ENCODE measurements around the gene SLC39A3.
"Not testable (repeated sequence)": the region's sequence is repeated elsewhere in the genome, so short reads cannot be mapped to it uniquely, and the experiment has no call there.

Gene SLC39A3

DNA sequence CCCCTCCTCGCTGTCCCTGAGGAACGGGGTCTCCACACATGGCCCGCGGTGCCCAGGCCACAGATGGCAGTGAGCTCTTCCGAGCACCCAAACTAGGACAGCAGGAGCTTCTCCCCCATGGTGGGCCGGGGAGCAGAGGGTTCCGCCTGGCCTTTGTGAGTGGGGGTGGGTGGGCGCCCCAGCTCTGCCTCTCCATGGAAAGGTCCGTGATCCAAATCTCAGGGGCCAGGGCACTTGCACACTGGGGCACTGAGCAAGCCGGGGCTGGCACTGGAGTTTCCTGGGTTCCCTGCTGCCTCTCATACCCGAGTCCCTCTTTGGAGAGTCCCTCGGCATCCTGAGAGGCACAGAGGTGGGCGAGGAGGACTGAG lies 16.5 kb downstream of the SLC39A3 start:
- DNase-seq (ENCODE audit: low read depth in 2 of 3, low spot score in 1 of 3), result no peak

DNA sequence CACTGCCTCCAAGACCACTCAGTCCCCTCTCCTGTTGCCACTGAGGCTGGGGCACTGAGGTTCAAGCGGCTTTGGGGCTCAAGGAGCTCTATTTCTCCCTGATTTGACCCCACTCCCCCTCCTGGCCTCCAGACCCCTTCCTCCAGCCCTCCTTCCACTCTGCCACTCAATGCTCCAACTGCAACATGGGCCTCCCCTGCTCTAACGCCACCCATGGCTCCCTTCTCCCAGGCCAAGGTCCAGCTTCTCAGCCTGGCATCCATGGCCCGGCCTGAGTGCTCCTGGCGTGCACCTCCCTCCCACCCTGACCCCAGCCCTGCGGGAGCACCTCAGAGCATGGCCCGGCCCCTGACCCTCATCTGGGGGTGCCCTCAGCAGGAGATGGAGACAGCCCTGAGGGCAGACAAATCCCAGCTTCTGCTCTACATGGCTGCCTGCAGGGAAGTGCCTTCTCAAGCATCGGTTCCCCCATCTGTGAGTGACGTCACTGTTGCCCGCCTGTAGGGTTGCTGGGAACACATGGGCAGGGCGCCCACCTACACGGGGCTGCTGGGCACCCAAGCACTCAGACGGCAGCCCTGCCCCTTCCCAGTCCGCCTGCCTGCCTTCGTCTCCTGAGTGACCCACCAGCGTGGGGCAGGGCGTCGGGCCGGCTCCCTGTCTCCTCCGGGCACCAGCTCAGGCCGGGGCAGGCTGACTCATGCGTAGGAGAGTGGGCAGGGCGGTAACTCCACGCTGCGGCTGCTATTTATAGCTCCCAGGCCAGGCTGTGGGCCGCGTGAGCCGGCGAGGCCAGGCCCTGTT lies 17.1 kb downstream of the SLC39A3 start:
- DNase-seq (ENCODE audit: low read depth in 2 of 3, low spot score in 1 of 3), result no peak

DNA sequence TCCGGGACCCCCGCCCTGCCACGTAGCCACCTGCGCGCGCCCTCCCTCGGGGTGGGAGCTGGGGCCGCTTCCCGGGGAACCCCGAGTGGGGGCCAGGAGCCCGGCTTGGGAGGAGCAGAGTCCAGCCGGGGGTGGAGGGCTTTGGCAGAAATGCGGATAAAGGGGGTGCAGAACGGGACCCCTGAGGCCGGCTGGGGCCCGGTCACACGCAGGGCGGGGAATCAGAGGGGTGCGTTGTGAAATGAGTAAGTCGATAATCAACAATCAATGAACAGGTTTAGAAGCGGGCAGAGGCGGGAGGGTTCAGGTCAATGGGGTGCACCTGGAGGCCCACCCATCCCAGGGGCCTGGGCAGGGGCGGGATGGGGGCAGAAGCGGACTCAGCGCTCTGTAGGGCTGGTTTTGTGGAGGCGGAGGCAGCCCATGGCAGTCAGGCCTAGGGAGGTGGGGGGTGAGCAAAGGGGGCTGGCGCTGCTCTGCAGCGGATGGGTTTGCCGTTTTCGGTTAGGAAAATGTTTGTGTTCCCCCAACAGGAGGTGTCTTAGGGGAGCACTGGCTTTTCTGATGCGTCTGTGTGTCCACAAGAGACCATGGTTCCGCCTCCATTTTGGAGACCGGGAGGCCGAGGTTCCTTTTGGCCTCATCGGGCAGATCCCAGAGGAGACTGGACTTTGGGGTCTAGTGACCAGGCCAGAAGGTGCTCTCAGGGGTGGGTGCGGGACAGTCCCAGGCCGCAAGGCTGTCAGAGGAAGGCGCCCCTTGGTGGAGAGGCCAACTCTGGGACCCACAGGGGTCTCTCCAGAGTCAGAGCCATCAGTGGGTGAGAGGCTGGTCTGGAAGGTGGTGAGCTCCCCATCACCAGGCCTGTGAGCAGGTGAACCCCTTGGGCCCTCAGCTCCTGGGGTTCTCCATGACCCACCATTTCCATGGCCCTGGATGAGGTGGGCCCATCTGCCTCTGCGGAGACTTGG lies 18.0 kb downstream of the SLC39A3 start:
- no peak for DNase-seq (ENCODE audit: low read depth in 2 of 3, low spot score in 1 of 3)

DNA sequence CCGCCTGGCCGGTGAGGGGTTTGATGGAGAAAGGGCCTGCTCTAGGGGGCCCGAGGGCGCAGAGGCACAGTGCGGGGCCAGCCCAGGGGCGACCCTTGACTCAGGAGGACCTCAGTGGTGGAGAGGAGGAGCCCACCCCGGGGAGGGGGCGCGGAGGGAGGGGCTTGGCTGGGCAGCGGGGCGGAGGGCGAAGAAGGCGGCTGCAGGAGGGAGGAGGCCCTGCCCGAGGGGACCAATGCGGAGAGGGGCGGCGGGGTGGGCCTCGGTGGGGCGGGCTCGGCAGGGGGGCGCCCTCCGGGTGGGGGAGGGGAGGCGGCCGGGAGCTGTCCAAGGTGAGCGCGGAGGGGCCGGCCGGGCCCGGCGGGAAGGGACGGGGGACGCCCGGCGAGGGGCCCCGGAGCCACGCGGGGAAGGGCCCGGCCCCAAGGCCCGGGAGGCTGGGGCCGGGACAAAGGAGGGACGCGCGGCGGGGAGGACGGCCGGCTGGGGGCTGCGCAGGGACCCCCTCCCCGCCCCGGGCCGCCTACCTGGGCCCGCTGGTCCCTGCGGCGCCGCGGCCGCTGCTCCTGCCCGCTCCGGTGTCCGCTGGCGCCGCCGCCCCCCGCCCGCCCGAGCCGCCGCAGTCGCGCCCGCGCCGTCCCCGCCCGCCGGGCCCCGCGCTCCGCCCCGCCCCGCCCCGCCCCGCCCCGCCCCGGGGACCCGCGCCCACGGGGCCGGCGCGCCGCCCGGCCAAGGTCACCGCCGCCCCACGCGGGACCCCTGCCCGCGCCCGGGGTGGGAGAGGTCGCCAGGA lies 18.8 kb downstream of the SLC39A3 start, which contains the start of gene DIRAS1:
DIRAS1 (minus strand) TSS at position 596 of the 793 bp plus-strand sequence. CDS start 3,566 bp downstream, outside the sequence.
- no peak for DNase-seq (ENCODE audit: low read depth in 2 of 3, low spot score in 1 of 3)

DNA sequence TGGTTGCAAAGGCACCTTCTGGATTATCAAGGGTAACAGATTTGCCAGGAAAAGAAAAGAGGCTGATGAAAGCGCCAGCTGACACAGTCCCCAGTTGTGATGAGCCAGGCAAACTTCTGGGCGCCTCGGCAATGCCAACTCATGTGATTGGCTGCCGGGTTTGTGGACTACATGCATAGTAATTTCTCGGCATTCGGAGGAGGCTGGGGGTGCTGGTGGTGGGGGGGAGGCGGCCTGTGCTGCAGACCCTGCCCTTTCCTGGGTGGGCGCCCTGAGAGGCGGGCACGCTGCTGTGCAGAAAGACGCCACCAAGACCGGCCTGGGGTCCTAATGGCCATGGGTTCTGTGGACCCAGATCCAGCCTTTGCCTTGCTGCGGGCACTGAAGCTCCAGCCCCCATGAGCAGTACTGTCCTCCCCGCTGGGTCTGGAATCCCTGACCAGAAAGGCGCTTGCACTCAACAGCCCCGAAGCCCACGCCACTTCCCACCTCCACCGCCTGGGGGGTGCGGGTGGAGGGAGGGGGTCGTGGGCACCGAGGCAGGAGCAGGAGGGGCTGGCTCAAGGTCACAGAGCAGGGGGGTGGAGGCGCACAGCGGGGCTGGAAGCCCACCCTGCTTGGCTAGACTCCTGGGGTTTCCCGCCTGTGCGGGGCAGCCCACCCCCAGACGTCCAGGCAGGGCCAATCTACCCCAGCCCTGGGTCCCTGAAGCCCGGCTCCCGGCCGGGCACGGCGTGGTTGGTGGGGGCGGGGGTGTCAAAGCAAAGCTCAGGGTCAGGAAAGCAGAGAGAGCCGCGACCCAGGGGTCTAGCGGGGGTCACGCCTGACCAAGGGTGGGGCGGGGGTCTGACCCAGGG lies 19.7 kb downstream of the SLC39A3 start:
- no peak for DNase-seq (ENCODE audit: low read depth in 2 of 3, low spot score in 1 of 3)

DNA sequence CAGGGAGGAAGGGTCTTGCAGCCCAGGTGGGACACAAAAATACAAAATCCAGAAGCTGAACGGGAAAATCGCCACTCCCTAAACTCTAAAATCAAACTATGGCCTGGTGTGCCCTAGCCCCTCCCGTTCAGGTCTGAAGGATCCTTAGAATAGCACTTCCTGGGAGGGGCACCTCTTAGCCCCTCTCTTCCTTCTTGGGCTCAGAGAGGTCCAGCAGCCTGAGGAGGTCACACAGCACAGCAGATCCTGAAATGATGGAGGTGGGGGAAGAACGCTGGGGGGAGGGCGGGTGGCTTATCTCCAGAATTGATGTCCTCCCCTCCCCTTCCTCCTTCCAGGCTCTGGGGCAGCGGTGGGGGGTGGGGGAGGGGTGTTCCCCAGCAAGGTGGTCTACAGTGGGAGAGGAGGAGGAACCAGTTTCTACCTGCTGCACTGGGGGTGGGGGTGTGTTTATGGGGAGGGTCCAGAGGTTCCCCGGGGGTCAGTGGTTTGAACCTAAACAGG lies 20.5 kb downstream of the SLC39A3 start:
- DNase-seq (ENCODE audit: low read depth in 2 of 3, low spot score in 1 of 3), result no peak

DNA sequence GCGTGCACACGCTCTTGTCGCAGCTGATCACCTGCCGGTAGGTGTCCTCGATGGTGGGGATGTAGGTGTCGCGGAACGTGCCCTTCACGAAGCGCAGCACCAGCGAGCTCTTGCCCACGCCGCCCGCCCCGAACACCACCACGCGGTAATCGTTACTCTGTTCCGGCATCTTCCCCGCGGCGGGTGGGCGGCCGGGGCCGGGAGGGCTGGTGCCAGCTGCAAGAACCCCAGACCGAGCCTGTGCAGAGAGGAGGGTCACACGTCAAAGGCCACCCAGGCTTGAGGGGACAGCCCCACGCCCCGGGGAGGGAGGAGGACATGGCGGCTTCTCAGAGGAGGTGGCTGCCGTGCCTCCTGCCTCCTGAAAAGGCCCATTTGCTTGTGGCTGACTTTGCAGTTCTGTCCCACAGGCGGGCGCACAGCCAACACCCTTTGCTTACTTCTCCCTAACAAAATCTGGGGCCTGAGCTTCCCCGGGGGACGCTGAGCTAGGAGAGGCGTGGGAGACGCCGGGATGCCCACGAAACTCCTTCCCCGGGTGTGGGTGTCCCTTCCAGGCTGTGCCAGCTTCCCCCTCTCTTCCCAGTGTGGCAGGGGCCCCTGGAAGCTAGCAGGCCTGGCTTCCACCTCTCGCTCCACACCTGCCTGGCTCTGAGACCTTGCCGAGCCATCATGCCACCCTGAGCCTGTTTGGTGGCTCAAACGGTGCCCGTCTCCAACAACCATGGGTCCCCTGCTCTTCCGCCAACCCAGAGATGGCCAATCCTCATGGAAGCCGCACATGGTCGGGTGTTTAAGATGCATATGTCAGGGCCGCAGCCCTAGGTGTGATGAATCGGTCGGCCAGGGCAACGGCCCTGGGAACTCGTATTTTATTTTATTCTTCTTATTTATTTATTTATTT lies 21.9 kb downstream of the SLC39A3 start:
- DNase-seq (ENCODE audit: low read depth in 2 of 3, low spot score in 1 of 3), result no peak

DNA sequence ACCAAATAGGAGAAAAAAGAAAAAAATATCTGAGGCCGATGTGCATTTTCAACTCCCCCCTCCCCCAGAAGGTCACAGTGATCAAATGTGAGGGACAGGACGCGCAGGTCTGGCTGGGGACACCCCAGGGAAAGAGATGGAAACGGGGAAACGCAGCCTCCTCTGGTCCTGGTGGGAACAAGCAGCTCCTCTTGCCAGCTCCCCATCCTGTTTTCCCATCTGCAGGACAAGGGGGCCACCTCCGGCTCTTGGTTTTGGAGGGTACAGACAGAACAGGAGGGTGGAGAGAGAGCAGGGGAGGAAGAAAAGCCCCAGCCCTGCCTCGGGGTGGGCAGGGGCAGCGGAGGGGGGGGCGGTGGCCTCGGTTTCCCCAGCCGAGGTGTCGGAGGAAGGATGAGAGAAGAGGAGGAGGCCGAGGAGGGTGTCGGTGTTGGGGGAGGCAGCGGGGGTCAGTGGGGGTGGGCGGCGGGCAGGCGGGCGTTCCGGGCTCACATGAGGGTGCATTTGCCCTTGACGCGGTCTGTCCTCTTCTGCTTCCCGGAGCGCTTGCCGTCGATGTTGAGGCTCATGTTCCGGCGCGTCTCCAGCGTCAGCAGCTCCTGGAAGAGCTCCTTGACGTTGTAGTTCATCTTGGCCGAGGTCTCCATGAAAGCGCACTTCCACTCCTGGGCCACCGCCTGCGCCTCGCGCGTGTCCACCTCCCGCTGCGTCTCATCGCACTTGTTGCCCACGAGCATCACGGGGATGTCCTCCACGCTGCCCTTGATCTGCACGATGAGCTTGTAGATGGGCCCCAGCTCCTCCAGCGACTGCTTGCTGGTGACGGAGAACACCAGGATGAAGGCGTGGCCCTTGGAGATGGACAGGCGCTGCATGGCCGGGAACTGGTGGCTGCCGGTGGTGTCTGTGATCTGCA lies 22.8 kb downstream of the SLC39A3 start:
- DNase-seq (ENCODE audit: low read depth in 2 of 3, low spot score in 1 of 3), result no peak

DNA sequence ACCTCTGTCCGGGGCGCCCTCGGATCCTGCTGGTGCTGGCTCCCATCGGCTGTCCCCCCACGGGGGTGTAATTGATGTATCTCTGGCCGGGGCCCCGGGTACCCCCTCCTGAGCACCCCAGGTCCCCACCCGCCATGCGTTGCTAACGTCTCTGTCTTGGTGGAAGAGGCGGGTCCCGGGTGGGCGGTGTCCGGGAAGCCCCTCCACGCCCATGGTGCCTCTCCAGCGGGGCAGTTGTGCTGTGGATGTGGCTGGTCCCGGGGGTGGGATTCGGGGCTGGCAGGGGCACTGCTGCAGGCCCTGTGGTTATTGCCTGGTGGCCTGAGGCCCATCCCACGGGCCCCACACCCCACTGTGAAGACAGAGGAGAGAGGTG lies 23.6 kb downstream of the SLC39A3 start:
- DNase-seq (ENCODE audit: low read depth in 2 of 3, low spot score in 1 of 3), result no peak

DNA sequence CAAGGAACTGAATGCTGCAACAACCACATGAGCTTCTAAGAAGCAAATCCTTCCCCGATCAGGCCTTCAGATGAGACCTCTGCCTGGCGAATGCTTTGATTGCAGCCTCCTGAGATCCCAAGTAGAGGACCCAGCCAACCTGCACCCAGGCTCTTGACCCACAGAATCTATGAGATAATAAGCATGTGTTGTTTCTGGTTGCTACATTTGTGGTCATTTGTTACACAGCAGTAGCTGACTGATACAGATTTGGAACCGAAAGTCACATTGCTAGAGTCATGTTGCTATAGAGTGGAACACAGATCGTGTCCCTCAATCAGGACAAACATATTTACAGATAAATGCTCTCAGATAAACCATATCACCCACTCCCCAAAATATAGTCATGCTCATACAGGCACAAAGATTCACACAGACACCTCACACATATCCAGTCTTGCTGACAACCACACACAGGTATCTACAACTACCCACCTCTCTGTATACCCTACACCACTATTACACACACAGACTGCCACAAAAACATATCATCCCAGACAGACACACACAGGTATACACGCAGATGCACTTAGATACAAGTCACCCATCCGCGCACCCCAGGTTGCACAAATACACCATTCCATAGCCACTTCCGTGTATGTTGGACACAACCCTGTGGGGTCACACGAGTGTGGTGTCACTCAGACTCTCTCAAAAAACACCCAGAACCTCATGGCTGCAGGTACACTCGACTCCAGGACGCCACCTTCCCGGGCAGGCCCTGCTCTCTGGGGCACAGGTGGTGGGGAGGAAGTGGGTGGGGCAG lies 24.1 kb downstream of the SLC39A3 start:
- DNase-seq (ENCODE audit: low read depth in 2 of 3, low spot score in 1 of 3), result no peak

DNA sequence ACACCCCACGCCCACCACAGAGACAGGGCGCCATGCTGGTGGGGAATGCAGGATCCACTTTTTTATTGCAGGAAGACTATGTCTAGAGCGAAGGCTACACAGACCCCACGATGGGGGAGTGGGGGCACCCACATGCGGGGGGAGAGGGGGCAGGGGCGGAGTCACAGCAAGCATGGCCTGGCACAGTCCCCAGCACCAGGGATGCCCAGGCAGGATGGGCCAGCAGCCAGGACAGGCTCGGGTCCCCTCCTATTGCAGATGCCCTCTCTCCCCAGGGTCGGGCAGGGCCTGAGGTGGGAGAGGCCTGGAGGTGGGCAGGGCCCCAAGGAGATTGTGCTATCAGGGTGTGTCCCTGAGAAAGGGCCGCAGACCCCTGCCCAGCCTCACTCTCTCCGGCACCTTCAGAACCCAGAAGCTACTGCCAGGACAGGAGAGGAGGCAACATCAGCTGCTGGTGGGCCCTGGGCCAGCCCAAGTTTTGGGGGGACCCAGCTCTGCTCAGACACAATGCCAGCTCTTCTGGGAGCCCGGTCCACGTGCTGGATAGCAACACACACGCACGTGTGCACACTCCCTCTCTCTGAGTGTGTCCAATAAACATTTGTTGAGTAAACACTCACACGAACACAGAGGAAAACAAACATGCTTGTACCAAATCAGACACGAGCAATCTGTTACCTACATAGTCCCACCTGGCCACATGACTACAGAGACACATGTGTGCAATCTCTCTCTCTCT lies 25.1 kb downstream of the SLC39A3 start:
- no peak for DNase-seq (ENCODE audit: low read depth in 2 of 3, low spot score in 1 of 3)

DNA sequence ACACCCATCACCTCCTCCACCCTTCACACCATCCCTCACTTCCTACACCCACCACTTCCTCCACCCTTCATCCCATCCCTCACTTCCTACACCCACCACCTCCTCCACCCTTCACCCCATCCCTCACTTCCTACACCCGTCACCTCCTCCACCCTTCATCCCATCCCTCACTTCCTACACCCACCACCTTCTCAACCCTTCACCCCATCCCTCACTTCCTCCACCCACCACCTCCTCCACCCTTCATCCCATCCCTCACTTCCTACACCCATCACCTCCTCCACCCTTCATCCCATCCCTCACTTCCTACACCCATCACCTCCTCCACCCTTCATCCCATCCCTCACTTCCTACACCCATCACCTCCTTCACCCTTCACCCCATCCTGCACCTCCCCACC lies 25.7 kb downstream of the SLC39A3 start:
- not testable (repeated sequence) for DNase-seq (ENCODE audit: low read depth in 2 of 3, low spot score in 1 of 3)

DNA sequence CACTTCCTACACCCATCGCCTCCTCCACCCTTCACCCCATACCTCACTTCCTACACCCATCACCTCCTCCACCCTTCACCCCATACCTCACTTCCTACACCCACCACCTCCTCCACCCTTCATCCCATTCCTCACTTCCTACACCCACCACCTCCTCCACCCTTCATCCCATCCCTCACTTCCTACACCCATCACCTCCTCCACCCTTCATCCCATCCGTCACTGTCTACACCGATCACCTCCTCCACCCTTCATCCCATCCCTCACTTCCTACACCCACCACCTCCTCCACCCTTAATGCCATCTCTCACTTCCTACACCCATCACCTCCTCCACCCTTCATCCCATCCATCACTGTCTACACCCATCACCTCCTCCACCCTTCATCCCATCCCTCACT lies 26.6 kb downstream of the SLC39A3 start:
- not testable (repeated sequence) for DNase-seq (ENCODE audit: low read depth in 2 of 3, low spot score in 1 of 3)

DNA sequence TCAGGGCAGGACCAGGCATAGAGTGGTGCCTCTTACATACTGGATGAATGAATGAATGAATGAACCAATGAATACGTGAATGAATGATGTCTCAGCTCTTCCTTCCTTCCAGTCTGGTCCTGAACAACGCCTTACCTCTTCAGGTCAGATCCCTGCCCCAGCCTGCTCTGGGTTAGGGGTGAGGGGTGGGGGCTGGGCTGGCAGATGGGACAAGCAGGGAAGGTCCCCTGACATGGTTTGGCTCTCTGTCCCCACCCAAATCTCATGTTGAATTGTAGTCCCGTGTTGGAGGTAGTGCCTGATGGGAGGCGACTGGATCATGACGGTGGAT lies 28.0 kb downstream of the SLC39A3 start:
- no peak for DNase-seq (ENCODE audit: low read depth in 2 of 3, low spot score in 1 of 3)

DNA sequence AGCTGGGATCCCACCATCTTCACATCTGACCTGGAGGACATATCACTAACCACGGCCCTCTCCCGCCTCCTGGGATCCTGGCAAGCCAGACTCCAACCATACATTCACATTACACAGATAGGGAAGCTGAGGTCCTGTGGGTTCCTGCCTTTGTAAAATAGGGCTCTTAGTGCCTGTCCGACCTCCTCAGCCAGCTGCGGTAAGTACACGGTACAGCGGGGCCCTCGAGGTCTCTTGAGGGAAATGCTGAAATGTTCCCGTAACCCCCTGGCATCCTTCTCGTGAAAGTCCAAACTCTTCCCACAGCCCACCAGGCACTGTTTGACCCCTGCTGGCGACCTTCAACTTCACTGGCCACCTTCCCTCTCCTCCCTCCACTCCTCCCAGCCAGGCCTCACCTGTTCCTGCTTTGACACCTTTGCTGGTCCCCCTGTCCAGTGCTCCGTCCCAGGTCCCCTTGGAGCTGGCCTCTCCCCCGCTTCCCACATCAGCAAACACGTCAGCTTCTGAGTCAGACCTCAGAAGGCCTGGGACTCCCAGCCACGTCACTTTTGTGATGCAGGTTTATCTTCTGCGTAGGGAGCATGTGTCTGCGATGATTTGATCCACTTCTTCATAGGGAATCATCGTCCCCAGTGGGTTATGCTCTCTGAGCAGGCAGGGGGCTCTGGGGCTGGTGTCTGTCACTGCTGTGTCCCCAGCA lies 28.5 kb downstream of the SLC39A3 start:
- DNase-seq (ENCODE audit: low read depth in 2 of 3, low spot score in 1 of 3), result no peak

DNA sequence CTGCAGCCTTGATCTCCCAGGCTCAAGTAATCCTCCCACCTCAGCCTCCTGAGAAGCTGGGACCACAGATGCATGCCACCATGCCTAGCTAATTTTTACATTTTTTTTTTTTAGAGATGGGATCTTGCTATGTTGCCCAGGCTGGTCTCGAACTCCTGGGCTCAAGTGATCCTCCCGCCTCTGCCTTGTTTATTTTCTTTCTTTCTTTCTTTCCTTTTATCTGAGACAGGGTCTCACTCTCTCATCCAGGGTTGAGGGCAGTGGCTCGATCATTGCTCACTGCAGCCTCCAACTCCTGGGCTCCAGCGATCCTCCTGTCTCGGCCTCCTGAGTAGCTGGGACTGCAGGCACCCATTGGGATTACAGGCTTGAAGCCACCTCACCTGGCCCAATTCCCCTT lies 33.6 kb downstream of the SLC39A3 start:
- no peak for DNase-seq (ENCODE audit: low read depth in 2 of 3, low spot score in 1 of 3)

Measured in stimulated activated CD4-positive, alpha-beta T cell treated with anti-CD3 and anti-CD28 coated beads, Interleukin-12 subunit alpha, Interleukin-12 subunit beta, amount 100 ng/mL, for 48 hours (primary cell).